Measurements from ENCODE around the gene TMEM11.
"Not testable (repeated sequence)": the region's sequence is repeated elsewhere in the genome, so short reads cannot be mapped to it uniquely, and the experiment has no call there.

TMEM11 gene

GRCh38 chr17:21210411-21211076 is 3.4 kb downstream of the TMEM11 start:
- DNase-seq: no peak

DNA sequence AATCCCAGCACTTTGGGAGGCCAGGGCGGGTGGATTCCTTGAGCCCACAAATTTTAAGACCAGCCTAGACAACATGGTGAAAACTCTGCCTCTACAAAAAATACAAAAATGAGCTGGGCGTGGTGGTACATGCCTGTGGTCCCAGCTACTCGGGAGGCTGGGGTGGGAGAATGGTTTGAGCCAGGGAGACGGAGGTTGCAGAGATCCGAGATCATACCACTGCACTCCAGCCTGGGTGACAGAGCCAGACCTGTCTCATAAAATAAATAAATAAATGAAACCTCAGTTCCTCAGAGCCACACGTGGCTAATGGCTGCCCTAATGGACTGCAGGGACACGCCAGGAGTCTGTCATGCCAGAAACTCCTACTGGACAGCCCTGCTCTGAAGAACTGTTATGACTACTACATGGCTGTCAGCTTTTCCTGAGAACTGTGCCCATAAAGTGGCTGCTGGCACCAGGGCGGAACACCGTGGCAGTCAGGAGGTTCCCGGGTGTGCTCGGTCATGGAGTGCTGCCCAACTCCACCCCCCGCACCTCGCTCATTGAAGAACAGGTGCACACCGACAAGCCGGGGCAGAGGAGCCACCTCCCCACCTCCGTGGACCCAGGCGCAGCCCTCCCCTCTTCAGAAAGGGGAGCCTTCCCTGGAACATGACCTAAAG is 4.3 kb downstream of the TMEM11 start:
- DNase-seq: no peak

GRCh38 chr17:21208352-21208751 is 5.6 kb downstream of the TMEM11 start:
- DNase-seq: no peak

DNA sequence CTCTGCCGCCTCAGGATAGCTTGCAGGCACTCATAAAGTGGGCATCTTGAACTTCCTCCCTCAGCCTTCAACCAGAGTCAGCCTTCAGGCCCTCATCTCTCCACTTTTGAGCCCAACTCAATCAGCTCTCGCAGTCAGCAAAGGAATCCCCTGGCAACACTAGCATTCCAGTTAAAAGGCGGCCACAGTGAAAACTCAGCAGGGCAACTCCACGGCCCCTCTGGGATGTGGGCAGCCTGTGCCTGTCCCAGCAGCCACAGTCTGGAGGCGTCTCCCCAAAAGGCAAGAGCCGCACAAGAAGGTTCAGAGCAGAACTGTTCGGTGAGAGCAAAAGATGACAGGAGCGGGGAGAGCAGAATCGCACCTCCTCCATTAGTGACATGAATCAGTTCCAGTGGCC is 9.0 kb downstream of the TMEM11 start:
- DNase-seq: no peak

GRCh38 chr17:21202512-21202911 is 11.4 kb downstream of the TMEM11 start:
- DNase-seq: no peak

- DNase-seq: no peak
Measured at GRCh38 chr17:21201874-21202273, 12.1 kb downstream of the TMEM11 start.

DNA sequence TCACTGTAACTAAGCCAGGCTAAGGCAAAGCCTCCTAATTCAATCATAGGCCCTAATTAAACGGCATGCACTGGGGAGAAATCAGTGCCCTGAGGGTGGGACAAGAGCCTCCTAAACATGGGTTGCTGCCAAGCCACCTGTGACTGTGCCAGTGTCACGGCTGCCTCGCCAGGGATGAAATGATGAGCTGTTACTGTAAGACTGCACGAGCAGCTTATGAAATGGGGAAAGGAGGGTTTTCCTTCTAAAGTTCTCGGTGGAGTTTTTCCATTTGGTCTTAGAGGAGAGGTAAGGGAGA is 12.7 kb downstream of the TMEM11 start:
- DNase-seq: no peak

DNA sequence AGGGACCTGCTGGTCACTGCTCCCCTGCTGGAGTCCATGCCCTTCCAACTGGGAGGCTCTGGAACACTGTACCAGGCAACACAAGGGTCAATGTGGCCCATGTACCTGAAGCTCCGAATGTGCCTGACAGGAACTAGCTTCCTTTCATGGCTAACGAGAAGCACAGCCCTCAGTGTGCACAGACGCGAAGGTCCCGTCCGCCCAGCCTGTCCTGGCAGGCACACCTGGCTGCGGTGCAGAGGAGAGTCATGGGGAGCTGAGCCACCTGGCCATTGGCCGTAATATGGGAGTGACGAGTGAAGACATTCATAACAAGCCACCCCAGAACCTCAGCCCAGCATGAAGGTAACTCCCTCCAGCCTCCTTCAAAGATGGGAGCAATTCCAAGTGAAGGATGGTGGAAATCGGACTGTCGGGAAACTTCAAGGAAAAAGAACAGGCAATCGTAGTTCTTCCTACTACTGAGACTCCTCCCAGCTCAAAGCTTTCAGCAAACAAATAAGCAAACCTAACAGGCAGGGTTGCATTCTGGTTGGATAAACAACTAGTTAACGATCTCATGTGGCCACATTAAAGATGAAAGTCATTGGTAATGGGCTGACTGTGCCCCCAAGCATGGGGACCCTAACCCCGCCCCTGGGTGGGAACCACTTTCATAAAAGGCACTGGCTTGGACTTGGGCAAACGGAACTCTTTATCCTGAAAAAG is 13.2 kb downstream of the TMEM11 start:
- DNase-seq: no peak

GRCh38 chr17:21199856-21200255 is 14.1 kb downstream of the TMEM11 start:
- no peak for DNase-seq

GRCh38 chr17:21199311-21199710 is 14.7 kb downstream of the TMEM11 start:
- DNase-seq: no peak

DNA sequence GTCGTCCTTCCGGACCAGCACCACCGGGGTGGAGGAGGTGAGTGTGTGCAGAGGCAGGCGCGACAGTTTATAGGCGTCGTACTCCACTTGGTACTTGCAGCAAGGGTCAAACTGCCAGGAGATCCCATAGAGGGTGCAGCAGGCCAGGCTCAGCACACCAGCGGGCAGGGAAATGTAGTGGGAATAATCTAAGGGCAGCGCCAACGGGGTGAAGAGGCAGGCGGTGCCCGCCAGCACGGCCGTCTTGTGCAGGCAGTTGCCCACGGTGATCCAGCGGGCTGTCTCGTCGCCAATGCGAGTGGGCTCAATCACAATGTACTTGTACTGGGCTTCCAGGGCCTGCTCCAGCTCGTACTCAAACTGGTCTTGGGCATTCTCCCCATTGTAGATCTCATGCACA is 15.6 kb downstream of the TMEM11 start:
- no peak for DNase-seq

- no peak for DNase-seq
Measured at GRCh38 chr17:21196126-21196525, 17.8 kb downstream of the TMEM11 start.

- DNase-seq: no peak
Measured at GRCh38 chr17:21194703-21195102, 19.3 kb downstream of the TMEM11 start.

DNA sequence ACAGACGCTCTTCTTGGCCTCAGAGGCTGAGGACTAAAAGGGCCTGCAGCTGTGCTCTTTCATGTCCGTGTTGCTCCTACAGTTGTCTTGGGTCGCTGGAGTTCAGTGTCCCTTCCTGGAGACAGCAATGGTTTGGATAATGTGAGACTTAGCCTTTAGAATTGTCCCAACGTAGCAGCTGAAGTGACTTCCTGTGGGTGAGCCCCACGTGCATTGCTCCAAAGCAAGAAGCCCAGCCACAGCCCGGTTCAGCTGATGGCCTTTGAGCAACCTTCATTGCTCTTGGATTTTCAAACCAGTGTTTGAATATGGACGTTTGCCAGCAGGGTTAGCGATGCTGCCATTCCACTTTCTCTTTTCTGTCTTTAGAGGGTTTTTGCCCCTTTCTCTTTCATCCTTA is 19.7 kb downstream of the TMEM11 start:
- DNase-seq: no peak

- no peak for DNase-seq
Measured at GRCh38 chr17:21193031-21193430, 20.9 kb downstream of the TMEM11 start.

DNA sequence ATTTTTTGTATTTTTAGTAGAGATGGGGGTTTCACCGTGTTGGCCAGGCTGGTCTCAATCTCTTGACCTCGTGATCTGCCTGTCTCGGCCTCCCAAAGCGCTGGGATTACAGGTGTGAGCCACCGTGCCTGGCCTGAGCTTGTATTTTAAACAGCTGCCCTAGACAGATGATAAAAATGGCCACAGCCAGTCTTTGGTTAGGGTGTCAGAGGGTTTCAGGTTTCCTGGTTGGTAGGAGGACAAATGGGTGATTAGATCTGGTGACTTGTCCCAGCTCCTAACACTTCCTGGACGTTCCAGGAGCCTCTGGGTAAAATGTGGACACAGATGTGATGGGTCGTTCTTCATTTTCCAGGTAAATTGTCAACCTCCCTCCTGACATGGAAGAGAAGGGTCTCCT is 21.5 kb downstream of the TMEM11 start:
- DNase-seq: not testable (repeated sequence)

- no peak for DNase-seq
Measured at GRCh38 chr17:21191698-21192097, 22.3 kb downstream of the TMEM11 start.

- no peak for DNase-seq
Measured at GRCh38 chr17:21190078-21190477, 23.9 kb downstream of the TMEM11 start.

- DNase-seq: no peak
Measured at GRCh38 chr17:21189361-21189760, 24.6 kb downstream of the TMEM11 start.

GRCh38 chr17:21186399-21187187 is 27.4 kb downstream of the TMEM11 start:
- no peak for DNase-seq

- no peak for DNase-seq
Measured at GRCh38 chr17:21185061-21185460, 28.9 kb downstream of the TMEM11 start.

DNA sequence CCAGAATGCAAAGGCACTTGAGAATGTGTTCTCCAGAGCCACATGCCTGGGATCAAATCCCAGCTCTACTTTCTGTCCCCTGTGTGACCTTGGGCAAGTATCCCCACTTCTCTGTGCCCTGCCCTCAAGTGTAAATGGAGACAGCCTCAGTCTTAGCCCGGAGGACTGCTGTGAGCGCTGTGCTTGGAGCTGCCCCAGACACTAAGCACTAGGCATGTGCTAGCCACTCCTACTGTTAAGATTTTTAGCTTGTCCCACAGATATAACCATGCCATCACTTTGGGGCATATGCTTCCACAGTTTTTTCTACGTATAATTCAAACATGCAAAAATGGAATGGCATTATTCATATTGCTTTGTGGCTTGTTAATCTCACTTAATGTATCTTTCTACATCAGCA is 29.4 kb downstream of the TMEM11 start:
- no peak for DNase-seq

GRCh38 chr17:21183468-21183867 is 30.5 kb downstream of the TMEM11 start:
- DNase-seq: no peak

Measured in COR-L47 (cell line).